Ascending aorta (tissue), 2 donors: ENCODE data around the gene GSC2. TPM values are rescaled to one million over a fixed set of nuclear protein-coding genes. Genes with fewer than 3 reads are reported as not detected.

Experiments
- DNase-seq, 2 donors: peaks; one replicate each; pipeline ENCODE4 v3.0.0-alpha.2; 2019; ENCODE audit warnings: low spot score in 2 of 2
- H3K27ac ChIP-seq, 2 donors: fragments of 200-600 bp; sonication (generic); one replicate each; pipeline ENCODE4 v1.5.1; 2016 to 2017; ENCODE audit warnings: mild to moderate bottlenecking in 1 of 2
- H3K27me3 ChIP-seq: fragments of 200-600 bp; sonication (generic); one replicate; pipeline ENCODE4 v1.5.1; 2017
- H3K36me3 ChIP-seq, 2 donors: fragments of 200-600 bp; sonication (generic); one replicate each; pipeline ENCODE4 v1.5.1; 2016
- H3K4me1 ChIP-seq, 2 donors: fragments of 200-600 bp; sonication (generic); one replicate each; pipeline ENCODE4 v1.5.1; 2016 to 2017; ENCODE audit warnings: mild to moderate bottlenecking in 1 of 2
- H3K4me3 ChIP-seq, 2 donors: fragments of 200-600 bp; sonication (generic); one replicate each; pipeline ENCODE4 v1.5.1; 2016 to 2017; ENCODE audit warnings: mild to moderate bottlenecking in 1 of 2
- H3K9me3 ChIP-seq, 2 donors: fragments of 200-600 bp; sonication (generic); one replicate each; pipeline ENCODE4 v1.5.1; 2016
- intact Hi-C: fragments of 100-400 bp; cut with DNase I; formaldehyde crosslinking; loops from one replicate; pipeline ENCODE4 v1.15.1; 2023
- total RNA-seq: library from RNA; depleted of rRNA; stranded (reverse); fragments of >200 nt; gene quantifications from one replicate; pipeline ENCODE4 v1.1.0, GENCODE V29; 2016
- TF ChIP-seq, protein P1 (sequence below), 3 experiments: fragments of 200-600 bp in 2 of 3; fragments of 450-650 bp in 1 of 3; sonication (generic) in 2 of 3; IDR thresholded peaks; one replicate each; pipeline ENCODE4 v1.5.1; 2016 to 2019; ENCODE audit warnings: antibody characterized with exemption in 3 of 3, mild to moderate bottlenecking in 1 of 3, moderate library complexity in 1 of 3

Gene GSC2
- total RNA-seq, 1 donor from 2014 or later, result not detected

DNA sequence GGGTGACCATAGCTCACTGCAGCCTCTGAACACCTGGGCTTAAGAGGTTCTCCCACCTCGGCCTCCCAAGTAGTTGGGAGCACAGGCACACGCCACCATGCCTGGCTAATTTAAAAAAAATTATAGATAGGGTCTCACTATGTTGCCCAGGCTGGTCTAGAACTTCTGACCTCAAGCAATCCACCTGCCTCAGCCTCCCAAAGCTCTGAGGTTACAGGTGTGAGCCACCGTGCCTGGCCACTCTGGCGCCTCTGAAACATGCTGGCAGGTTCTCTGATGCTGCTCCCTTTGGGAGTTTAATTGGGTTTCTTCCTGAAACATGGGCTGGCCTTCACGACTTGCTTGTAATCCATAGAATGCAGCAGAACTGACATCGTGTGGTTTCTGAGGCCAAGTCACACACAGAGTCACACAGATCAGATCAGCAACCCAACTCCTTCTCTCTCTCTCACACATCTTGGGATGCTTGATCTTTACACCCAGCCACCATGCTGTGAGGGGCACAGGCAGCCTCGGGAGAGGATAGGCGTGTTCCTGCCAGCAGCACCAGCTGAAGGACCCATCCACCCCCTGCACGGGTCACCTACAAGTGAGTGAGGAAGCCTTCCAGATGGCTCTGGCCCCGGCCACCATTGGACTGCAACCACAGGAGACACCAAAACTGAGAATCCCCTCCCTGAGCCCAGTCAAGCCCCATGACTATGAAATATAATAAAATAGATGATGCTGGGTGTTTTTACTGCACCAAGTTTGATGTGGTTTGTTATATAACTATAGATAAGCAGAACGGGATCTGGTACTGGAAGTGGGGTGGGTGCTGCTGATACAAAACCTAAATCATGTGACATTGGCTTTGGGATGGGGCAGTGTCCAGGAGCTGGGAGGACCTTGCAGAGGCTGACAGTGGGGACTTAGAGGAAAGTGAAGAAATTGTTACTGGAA lies 3.1 kb upstream of the GSC2 start:
- peaks cover 17% of the 10 kb centered on the region for H3K27me3 ChIP-seq
- DNase-seq, result no peak
- TF ChIP-seq, protein P1, sequence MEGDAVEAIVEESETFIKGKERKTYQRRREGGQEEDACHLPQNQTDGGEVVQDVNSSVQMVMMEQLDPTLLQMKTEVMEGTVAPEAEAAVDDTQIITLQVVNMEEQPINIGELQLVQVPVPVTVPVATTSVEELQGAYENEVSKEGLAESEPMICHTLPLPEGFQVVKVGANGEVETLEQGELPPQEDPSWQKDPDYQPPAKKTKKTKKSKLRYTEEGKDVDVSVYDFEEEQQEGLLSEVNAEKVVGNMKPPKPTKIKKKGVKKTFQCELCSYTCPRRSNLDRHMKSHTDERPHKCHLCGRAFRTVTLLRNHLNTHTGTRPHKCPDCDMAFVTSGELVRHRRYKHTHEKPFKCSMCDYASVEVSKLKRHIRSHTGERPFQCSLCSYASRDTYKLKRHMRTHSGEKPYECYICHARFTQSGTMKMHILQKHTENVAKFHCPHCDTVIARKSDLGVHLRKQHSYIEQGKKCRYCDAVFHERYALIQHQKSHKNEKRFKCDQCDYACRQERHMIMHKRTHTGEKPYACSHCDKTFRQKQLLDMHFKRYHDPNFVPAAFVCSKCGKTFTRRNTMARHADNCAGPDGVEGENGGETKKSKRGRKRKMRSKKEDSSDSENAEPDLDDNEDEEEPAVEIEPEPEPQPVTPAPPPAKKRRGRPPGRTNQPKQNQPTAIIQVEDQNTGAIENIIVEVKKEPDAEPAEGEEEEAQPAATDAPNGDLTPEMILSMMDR (IDR thresholded peaks at IDR 0.05), result no peak
- no peaks in the 10 kb centered on the region for H3K9me3 ChIP-seq
- H3K27ac ChIP-seq, result no peak overlapping the region
- H3K36me3 ChIP-seq, result no peaks in the 10 kb centered on the region
- no peak overlapping the region for H3K4me3 ChIP-seq
- intact Hi-C loops, result no loop called here
- peaks cover 4 to 6% of the 10 kb centered on the region in 2 donors for H3K4me1 ChIP-seq

DNA sequence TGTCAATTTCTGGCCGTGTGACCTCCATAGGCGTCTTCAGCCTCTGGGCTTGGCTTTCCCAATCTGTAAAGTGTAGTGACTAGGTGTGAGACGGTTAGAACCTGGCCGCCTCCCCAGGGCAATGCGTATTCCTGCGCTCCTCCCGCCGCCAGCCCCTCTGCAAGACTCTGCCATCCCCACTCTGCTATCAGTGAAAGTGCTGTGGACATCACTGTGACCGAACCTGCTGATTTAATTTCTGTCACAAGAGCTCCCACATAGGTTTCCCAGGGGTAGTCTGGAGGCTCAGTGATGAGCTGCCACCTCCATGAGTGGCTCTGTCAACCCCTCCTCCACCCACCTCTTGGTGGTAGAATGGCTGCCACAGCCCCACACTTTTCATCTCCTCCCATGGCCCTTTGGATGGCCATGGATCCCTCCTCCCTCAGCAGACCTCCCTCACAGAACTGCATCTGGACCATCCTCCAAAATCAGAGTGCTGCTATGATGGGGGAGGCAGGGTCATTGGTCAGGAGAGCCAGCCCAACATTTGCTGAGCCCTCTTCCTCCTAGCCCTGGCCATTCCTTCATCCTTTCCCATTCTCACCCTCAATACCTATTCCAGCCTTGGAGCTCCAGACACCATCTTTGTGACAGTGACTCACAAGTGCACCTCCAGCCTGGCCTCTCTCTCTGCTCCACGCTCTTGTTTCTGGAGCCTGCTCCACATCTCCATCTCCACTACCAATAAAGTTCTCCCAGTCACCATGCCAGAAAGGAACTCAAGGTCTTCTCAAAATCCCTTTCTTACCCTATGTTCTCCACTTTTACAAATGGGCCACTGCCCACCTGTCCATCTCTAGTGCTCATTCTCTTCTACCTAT lies 1.5 kb upstream of the GSC2 start:
- peaks cover 17% of the 10 kb centered on the region for H3K27me3 ChIP-seq
- intact Hi-C loops, result no loop called here
- H3K9me3 ChIP-seq, result no peaks in the 10 kb centered on the region
- TF ChIP-seq, protein P1 (IDR thresholded peaks at IDR 0.05), result no peak
- H3K4me3 ChIP-seq, result no peak overlapping the region
- no peak for DNase-seq
- H3K4me1 ChIP-seq, result peaks cover 4 to 6% of the 10 kb centered on the region in 2 donors
- H3K36me3 ChIP-seq, result no peaks in the 10 kb centered on the region
- no peak overlapping the region for H3K27ac ChIP-seq

DNA sequence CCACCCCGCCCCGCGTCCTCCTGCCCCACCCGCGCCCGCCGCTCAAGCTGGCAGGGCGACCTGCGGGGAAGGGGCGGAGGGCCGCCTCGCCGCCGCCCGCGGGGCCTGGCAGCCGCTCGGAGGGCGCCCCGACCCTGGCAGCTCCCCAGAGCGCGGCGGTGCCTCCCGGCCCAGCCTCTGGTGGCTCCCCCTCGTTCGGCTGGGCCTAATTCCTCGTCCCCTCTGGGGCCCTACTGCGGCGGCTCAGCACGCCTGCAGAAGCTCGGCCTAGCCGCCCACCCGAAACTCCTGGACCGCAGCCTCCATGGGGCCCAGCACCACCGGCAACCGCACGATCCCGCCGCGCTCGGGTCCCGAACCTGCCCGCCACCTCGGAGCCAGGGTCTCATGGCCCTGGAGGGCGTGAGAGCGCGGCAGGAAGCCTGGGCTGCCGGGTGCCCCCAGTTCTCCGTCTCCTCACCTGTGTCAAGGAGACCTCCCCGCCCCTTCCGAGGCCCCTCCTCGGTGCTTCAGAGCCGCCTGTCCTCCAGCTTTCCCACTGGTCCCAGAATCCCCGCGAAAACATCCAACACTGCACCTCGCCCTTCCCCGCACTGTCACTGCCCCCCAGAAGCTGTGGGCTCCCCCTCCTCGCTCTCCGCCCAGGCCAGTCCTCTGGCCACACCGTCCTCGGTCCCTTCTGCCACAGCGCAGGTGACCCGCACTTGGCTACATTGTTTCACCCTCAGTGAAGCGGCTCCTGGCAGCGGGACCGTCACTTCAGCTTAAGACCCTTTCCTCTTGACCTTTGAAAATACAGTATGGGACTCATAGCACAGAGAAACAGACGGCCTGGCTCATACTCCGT lies 613 bp upstream of the GSC2 start:
- TF ChIP-seq, protein P1 (IDR thresholded peaks at IDR 0.05), result no peak
- no peak for DNase-seq
- Histone ChIP-seq H3K4me1 (peaks cover 4 to 6% of the 10 kb centered on the region in 2 donors), H3K27ac (no peak overlapping the region), H3K36me3 (no peaks in the 10 kb centered on the region), H3K27me3 (peaks cover 17% of the 10 kb centered on the region), H3K9me3 (no peaks in the 10 kb centered on the region), H3K4me3 (no peak overlapping the region)
- intact Hi-C loops, result no loop called here

DNA sequence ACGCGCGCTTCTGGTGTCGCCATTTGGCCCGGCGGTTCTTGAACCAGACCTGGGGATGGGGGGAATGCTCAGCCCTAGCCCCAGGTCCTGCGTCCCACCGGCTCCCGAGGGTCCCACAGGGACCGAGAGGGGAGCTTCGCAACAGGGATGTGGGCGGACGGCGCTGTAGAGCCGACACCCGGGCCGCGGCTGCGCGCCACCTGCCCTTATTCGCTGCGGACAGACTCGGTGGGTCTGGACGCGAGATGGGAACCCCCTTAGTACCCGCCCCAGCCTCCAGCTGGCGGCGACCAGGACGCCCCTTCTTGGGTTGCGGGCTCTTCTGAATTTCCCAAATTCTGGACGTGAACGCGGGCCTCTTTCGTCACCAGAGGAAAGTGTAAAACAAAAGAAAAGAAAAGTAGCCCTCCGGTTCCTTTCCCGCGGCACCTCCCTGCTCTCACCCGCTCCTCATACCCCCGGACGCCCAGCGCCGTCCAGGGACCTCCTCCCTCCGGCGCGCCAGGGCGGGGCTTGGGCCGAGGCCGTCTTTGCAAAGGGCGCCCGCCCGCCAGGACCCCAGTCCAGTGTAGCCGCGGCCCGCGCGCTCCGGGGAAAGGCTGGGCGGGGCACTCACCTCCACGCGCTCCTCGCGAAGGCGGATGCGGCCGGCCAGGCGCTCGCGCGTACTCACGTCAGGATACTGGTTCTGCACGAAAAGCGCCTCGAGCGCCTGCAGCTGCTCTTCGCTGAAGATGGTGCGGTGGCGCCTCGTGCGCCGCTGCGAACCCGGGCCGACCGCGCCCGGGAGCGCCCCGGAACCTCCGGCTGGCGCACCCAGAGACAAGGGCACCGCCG lies 827 bp downstream of the GSC2 start:
- peaks cover 17% of the 10 kb centered on the region for H3K27me3 ChIP-seq
- TF ChIP-seq, protein P1 (IDR thresholded peaks at IDR 0.05), result no peak
- H3K9me3 ChIP-seq, result no peaks in the 10 kb centered on the region
- H3K27ac ChIP-seq, result no peak overlapping the region
- DNase-seq, result no peak
- H3K4me3 ChIP-seq, result peak overlapping the region; percentile 47 to 58
- peaks cover 4 to 6% of the 10 kb centered on the region in 2 donors for H3K4me1 ChIP-seq
- no peaks in the 10 kb centered on the region for H3K36me3 ChIP-seq
- intact Hi-C loops, result loop anchor here (10.0 kb wide), 1 partner anchor 566 kb away; the partner anchor contains the start of gene SEPTIN5
